PC-3 (cell line): ENCODE measurements around the gene CIITA. TPM values are rescaled to one million over a fixed set of nuclear protein-coding genes. Genes with fewer than 3 reads are reported as not detected.
A peak's percentile ranks its signal among the peaks of the same experiment; 100 is the strongest.

Experiments used
- ATAC-seq: fragments of 200-7000 bp; cut with Tn5 transposase; 2 replicates; pipeline ENCODE4 v1.9.1; 2020; ENCODE audit warnings: mild to moderate bottlenecking, moderate library complexity
- BruUV-seq: library from RNA; stranded (reverse); fragments of 400-500 nt; replicated peaks from 2 replicates; lab custom pipeline; 2021; lab: Mats Ljungman, UMichigan
- CTCF ChIA-PET: fragments of 300-600 bp; sonication (Branson Sonifier 250); formaldehyde crosslinking; loops from one replicate; lab custom pipeline; 2022; ENCODE audit warnings: antibody characterized with exemption; lab: Charles Lee
- POLR2A ChIA-PET: fragments of 300-600 bp; sonication (Branson Sonifier 250); formaldehyde crosslinking; loops from one replicate; lab custom pipeline; 2022; ENCODE audit warnings: antibody characterized with exemption; ENCODE audit not compliant: unreplicated experiment; lab: Charles Lee
- DNase-seq: peaks from one replicate; pipeline ENCODE4 v3.0.0-alpha.2; 2015
- H2AFZ ChIP-seq: fragments of 300-600 bp; sonication (generic); 2 replicates; pipeline ENCODE4 v1.6.0; 2016; ENCODE audit warnings: antibody characterized with exemption, low read length
- H3F3A ChIP-seq: fragments of 300-600 bp; sonication (generic); one replicate; pipeline ENCODE4 v1.6.0; 2017; ENCODE audit warnings: antibody characterized with exemption, low read length, control low read depth, mild to moderate bottlenecking; ENCODE audit not compliant: unreplicated experiment
- H3K27ac ChIP-seq: fragments of 300-600 bp; sonication (generic); 2 replicates; pipeline ENCODE4 v1.5.1; 2016; ENCODE audit warnings: mild to moderate bottlenecking, low read length
- H3K27me3 ChIP-seq: fragments of 300-600 bp; sonication (generic); 2 replicates; pipeline ENCODE4 v1.6.1; 2016; ENCODE audit warnings: low read length, mixed read lengths
- H3K36me3 ChIP-seq: fragments of 300-600 bp; sonication (generic); 2 replicates; pipeline ENCODE4 v1.6.1; 2016; ENCODE audit warnings: low read depth, mixed run types, low read length, mixed read lengths
- H3K4me1 ChIP-seq: fragments of 300-600 bp; sonication (generic); 2 replicates; pipeline ENCODE4 v1.5.1; 2016; ENCODE audit warnings: low read length; ENCODE audit not compliant: insufficient read depth
- H3K4me2 ChIP-seq: fragments of 300-600 bp; sonication (generic); 2 replicates; pipeline ENCODE4 v1.6.0; 2016; ENCODE audit warnings: low read length
- H3K4me3 ChIP-seq: fragments of 300-600 bp; sonication (generic); 2 replicates; pipeline ENCODE4 v1.5.1; 2016; ENCODE audit warnings: mild to moderate bottlenecking, low read length, mixed read lengths
- H3K79me2 ChIP-seq: fragments of 300-600 bp; sonication (generic); 2 replicates; pipeline ENCODE4 v1.6.1; 2017; ENCODE audit warnings: low read length, mixed read lengths
- H3K9ac ChIP-seq: fragments of 300-600 bp; sonication (generic); 2 replicates; pipeline ENCODE4 v1.6.0; 2016; ENCODE audit warnings: mild to moderate bottlenecking, low read length
- H3K9me2 ChIP-seq: fragments of 300-600 bp; sonication (generic); replicated peaks from 2 replicates; pipeline ENCODE4 v1.6.1; 2016; ENCODE audit warnings: mixed run types, low read length, mixed read lengths
- H3K9me3 ChIP-seq: fragments of 300-600 bp; sonication (generic); 2 replicates; pipeline ENCODE4 v1.6.1; 2016; ENCODE audit warnings: low read length, mixed read lengths
- H4K20me1 ChIP-seq: fragments of 300-600 bp; sonication (generic); 2 replicates; pipeline ENCODE4 v1.6.1; 2016; ENCODE audit warnings: low read length, mixed read lengths
- CTCF ChIP-seq: fragments of 300-600 bp; sonication (generic); conservative IDR thresholded peaks from 2 replicates; pipeline ENCODE4 v1.5.1; 2017; ENCODE audit warnings: antibody characterized with exemption, low read depth, mild to moderate bottlenecking, low read length
- EZH2 ChIP-seq: fragments of 300-600 bp; sonication (generic); IDR thresholded peaks from one replicate; pipeline ENCODE4 v1.6.1; 2017; ENCODE audit warnings: antibody characterized with exemption, mild to moderate bottlenecking, low read length; ENCODE audit not compliant: unreplicated experiment
- EZH2phosphoT487 ChIP-seq: fragments of 300-600 bp; sonication (generic); IDR thresholded peaks from 2 replicates; pipeline ENCODE4 v1.6.1; 2018; ENCODE audit warnings: mild to moderate bottlenecking, antibody characterized with exemption, low read length, borderline replicate concordance
- intact Hi-C: fragments of 100-400 bp; cut with micrococcal nuclease; formaldehyde crosslinking; loops from 2 replicates; pipeline ENCODE4 v1.9.0; 2023
- total RNA-seq: library from RNA; depleted of rRNA; stranded (reverse); fragments of >200 nt; gene quantifications from 2 replicates; pipeline ENCODE4 v1.2.3, GENCODE V29; 2014

Gene CIITA
- total RNA-seq, 1 experiment from 2014 or later = not detected

GRCh38 chr16:10972108-10972818 lies 95.3 kb downstream of the CIITA start:
- POLR2A ChIA-PET = no interaction called here
- no peaks in the 10 kb centered on the region for H4K20me1 ChIP-seq
- H3K4me3 ChIP-seq = no peak overlapping the region
- H3K4me1 ChIP-seq = peaks cover 7% of the 10 kb centered on the region
- TF ChIP-seq EZH2 (no peak), EZH2phosphoT487 (no peak), CTCF (no peak)
- no peak overlapping the region for H2AFZ ChIP-seq
- peaks cover 7% of the 10 kb centered on the region; the same call in 1 of the 2 replicates for H3K36me3 ChIP-seq
- no peaks in the 10 kb centered on the region for H3F3A ChIP-seq
- 0 out of 2 replicates have a peak overlapping the region, but pooled peaks have one; percentile 34 for H3K4me2 ChIP-seq
- H3K9me3 ChIP-seq = no peaks in the 10 kb centered on the region
- H3K79me2 ChIP-seq = no peaks in the 10 kb centered on the region
- no peak for ATAC-seq
- DNase-seq = no peak
- CTCF ChIA-PET = no interaction called here
- H3K9me2 ChIP-seq = no peaks in the 10 kb centered on the region
- intact Hi-C loops = no loop called here
- peak overlapping the region; percentile 23; the same call in 1 of the 2 replicates for H3K27ac ChIP-seq
- BruUV-seq = no TSS peak
- H3K27me3 ChIP-seq = no peaks in the 10 kb centered on the region
- H3K9ac ChIP-seq = no peak overlapping the region

DNA sequence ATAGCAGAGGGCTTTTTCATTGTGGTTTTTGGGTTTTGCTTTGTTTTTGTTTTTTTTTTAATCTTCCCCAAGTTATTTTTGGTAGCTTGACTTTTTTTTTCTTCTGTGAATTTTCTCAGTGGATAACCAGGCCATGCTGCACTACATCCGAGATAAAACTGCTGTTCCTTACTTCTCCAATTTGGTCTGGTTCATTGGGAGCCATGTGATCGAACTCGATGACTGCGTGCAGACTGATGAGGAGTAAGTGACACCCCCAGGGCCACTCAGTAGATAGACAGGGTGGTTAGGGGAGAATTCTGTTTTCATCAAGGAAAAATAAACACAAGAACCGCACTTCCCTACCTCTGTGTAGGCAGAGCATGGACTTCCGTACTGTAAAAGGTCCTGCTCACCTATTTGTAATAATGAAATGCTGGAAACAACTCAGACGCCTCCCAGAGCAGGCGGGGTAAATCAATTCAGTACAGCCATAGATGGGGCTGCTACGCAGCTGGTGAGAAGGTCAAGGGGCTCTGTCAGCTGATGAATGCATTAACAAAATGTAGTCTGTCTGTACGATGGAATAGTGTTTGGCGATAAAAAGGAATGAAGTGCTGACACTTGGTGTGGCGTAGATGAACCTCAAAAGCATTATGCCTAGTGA lies 95.9 kb downstream of the CIITA start:
- POLR2A ChIA-PET = no interaction called here
- Histone ChIP-seq H3K79me2 (no peaks in the 10 kb centered on the region), H3K4me2 (no peak overlapping the region), H3K9me3 (no peaks in the 10 kb centered on the region), H3F3A (no peaks in the 10 kb centered on the region), H3K9me2 (no peaks in the 10 kb centered on the region), H4K20me1 (no peaks in the 10 kb centered on the region), H3K4me1 (peaks cover 7% of the 10 kb centered on the region), H3K27ac (no peak overlapping the region), H2AFZ (no peak overlapping the region), H3K4me3 (no peak overlapping the region), H3K27me3 (no peaks in the 10 kb centered on the region), H3K9ac (no peak overlapping the region), H3K36me3 (peaks cover 7% of the 10 kb centered on the region; the same call in 1 of the 2 replicates)
- no TSS peak for BruUV-seq
- intact Hi-C loops = no loop called here
- ATAC-seq = no peak
- TF ChIP-seq CTCF (no peak), EZH2phosphoT487 (no peak), EZH2 (no peak)
- CTCF ChIA-PET = no interaction called here
- DNase-seq = no peak

DNA sequence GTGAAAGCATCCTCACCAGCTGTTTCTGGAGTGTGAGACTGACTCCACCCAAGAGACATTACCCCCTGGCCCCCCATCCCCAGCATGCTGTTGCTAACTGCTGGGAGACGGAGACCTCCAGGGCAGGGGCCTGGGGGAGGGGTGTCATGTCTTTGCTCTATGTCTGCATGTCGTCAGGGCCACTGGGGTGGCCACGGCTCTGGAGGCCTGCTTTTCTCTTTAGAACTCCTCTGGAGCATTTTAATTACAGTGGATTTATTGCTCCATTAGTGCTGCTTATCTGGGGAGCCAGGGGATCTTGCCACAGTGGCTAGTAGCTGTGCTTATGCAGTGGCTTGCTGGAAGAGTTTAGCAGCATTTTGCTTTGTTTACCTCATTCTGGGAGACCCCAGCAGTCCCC lies 99.6 kb downstream of the CIITA start:
- Histone ChIP-seq H3K4me2 (no peak overlapping the region), H3K27ac (no peak overlapping the region), H3K9me3 (no peaks in the 10 kb centered on the region), H2AFZ (no peak overlapping the region), H3K4me1 (peaks cover 5% of the 10 kb centered on the region), H3K27me3 (no peaks in the 10 kb centered on the region), H3K4me3 (no peak overlapping the region), H3K36me3 (no peaks in the 10 kb centered on the region; the same call in 1 of the 2 replicates), H3F3A (no peaks in the 10 kb centered on the region), H3K9ac (no peak overlapping the region), H3K9me2 (no peaks in the 10 kb centered on the region), H3K79me2 (no peaks in the 10 kb centered on the region), H4K20me1 (no peaks in the 10 kb centered on the region)
- DNase-seq (no peak), ATAC-seq (no peak)
- ChIA-PET CTCF (no interaction called here), POLR2A (no interaction called here)
- intact Hi-C loops = no loop called here
- TF ChIP-seq EZH2phosphoT487 (no peak), CTCF (no peak), EZH2 (no peak)
- no TSS peak for BruUV-seq
